GM21786 (cell line): ENCODE measurements around the gene SREK1.
"Not testable (repeated sequence)": the region's sequence is repeated elsewhere in the genome, so short reads cannot be mapped to it uniquely, and the experiment has no call there.

Source experiments
- ATAC-seq: cut with Tn5 transposase; IDR thresholded peaks from one replicate; pipeline ENCODE4 v1.9.1; 2021; ENCODE audit not compliant: unreplicated experiment

SREK1 gene, protein sequence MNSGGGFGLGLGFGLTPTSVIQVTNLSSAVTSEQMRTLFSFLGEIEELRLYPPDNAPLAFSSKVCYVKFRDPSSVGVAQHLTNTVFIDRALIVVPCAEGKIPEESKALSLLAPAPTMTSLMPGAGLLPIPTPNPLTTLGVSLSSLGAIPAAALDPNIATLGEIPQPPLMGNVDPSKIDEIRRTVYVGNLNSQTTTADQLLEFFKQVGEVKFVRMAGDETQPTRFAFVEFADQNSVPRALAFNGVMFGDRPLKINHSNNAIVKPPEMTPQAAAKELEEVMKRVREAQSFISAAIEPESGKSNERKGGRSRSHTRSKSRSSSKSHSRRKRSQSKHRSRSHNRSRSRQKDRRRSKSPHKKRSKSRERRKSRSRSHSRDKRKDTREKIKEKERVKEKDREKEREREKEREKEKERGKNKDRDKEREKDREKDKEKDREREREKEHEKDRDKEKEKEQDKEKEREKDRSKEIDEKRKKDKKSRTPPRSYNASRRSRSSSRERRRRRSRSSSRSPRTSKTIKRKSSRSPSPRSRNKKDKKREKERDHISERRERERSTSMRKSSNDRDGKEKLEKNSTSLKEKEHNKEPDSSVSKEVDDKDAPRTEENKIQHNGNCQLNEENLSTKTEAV

DNA sequence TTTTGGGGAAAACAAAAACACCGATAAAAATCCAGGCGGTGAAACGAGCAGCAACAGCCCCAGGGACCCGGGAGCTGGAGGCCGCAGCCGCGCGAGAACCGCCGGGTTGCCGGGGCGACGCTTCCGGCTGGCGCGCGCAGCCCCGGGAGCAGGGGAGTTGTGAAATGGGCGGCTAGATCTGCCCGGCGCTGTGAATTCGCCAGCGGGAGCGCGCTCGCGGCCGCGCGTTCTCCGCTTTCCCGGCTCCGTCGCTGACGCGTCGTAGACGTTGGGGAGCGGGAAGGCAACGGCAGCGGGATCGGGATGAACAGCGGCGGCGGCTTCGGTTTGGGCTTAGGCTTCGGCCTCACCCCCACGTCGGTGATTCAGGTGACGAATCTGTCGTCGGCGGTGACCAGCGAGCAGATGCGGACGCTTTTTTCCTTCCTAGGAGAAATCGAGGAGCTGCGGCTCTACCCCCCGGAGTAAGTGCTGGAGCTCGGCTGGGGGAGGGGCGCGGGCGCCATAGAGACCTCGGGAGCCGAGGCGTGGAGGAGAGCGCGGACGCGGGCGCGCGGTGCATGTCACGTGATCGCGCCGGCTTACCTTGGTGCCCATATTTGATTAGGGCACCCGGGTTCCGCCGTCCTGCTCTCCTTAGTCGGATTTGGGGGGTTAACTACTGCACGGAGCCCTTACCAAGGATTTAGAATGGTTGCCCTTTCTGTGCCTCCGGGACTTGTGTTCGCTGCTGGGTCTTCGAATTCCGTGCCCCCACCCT lies at the start of gene SREK1:
Gene SREK1 (plus strand): TSS at position 227 of the 760 bp plus-strand sequence. CDS start 77 bp downstream, at position 304.
- peak; percentile 88 for ATAC-seq

DNA sequence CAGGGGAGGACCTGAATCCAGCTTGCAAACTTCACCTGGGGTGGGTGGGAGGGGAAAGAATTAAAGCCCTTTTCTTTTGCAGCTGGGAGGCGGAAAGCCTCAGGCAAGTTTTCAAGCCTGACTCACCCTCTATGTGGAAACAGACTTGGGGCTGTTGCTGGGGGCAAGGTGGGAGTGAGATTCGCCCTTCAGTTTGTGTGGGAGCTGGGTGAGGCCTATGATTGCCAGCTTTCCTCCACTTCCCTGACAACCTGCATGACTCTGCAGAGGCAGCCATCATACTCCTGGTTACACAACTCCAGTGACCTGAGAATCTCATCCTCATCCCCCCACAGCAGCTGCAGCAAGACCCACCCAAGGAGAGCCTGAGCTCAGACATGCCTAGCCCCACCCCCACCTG lies 43.2 kb upstream of the SREK1 start:
- ATAC-seq = no peak

DNA sequence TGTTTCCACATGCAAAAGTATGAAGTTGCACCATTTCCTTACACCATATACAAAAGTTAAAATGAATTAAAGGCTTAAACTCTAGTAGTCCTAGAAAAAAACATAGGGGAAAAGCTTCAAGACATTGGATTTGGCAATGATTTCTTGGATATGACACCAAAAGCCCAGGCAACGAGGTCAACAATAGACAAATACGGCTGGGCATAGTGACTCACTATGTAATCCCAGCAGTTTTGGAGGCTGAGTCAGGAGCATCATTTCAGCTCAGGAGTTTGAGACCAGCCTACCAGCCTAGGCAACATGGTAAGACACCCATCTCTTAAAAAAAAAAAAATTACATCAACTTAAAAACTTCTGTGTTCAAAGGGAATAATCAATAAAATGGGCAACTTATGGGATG lies 30.9 kb upstream of the SREK1 start:
- no peak for ATAC-seq

DNA sequence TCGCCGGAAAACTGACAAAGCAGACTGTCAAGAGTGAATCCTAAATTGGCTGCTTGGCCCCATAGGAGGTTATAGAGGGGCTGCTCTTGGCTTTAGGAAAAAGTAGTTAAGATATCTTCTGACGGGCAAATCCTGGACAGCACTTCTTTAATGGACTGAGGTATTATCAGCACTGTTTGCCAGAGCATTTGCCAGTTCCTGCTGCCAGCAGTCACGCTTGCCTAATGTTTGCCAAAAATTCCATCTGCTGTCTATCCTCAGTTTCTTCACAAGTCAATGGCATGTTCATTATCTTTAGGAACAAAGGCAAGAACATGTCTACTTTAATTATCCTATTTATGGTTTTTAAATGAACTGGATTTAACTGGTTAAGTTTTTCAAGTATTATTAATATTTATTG lies 25.8 kb upstream of the SREK1 start:
- ATAC-seq = no peak

DNA sequence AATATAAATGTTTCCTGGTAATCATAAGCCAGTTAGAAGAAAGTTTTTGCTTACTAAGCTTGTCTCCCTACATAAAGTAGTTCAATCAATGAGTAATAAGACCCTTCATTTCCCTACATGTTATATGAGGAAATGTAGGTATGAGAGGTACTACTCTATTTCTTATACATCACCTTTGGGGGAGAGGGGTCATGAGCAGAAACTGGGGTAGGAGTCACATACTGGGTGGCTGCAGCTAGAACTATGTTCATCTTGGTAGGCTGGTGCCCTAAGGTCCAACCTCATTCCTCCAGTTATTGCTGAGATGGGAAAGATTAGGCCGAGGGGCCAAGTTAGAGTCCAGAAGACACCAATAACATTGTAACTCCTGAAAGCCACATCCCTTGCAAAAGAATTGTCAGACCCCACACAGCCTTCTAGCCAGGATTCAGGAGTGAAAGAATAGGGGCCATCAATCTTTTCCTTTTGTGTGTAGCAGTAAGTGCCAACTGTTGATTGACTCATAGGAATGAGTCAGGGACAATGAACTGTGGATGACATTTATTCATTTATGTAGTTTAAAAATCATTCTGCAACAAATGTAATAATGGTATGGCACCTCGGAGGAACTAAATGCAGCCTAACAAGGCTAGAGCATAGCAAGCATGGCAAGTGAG lies 21.6 kb upstream of the SREK1 start:
- no peak for ATAC-seq

DNA sequence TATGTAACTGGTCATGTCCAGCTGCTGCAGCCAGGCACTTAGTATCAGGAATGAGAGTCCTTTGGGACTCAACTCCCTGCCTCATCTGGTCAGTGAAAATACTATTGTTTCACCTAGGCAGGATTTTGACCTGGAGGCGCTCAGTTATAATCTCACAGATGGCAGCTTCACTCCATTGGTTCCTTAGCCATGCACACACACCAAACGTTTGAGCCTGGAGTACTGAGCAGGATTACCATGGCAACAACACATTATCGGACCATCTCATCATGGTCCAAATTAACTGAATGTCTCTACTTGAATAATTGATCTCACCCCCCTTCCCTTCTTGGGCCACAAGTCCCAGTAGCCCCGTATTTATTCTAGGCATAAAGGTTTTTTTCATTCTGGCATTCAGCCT lies 15.0 kb upstream of the SREK1 start:
- no peak for ATAC-seq

DNA sequence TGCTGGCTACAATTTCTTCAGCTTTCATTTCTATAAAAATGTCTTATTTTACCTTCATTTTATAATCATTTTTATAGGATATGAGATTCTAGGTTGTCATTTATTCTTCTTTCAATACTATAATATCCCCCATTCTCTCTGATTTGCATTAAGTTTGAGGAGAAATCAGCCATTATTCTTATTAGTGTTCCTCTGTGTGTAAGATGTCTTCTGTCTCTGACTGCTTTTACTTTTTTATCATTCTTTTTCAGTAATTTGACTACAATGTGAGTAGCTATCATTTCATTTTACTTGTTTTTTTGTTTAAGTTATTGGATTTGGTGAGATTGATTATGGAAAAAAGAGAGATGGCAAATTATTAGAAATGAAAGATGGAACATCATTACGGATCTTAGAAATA lies 13.6 kb upstream of the SREK1 start:
- no peak for ATAC-seq

DNA sequence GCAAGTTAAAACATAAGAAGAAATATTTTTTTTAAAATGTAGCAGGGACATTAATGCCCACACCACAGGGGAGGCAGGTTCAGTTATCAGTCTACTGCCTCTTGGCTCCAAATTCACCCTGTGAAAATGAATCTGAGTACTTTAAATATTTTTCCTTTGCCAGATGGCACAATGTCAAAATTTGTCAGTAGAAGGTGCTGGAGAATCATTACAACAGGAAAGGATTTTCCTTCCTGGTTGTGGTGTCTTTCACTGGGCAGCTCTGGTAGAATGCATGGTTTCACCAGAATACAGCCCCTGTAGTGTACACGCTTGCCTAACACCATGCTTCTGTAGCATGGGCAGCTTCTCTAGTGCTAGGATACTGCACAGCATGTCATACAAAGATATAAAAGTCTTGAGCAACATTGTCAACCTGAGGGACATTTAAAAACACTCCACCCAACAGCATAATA lies 9.7 kb upstream of the SREK1 start:
- ATAC-seq = no peak

DNA sequence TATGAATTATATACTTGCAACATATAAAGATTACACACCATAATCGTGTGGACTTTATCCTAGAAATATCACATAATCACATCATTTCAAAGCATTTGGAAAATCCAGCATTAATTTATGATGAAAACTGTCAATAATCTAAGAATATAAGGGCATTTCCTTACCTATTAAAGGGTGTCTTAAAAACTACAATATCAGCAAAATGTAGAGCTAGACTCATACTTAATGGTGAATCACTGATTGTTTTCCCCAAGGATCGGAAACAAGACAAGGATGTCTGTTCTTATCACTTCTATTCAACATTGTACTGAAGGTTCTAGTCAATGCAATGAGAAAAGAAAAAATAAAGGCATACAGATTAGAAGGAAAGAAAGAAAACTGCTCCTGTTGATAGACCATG lies 8.0 kb upstream of the SREK1 start:
- no peak for ATAC-seq

DNA sequence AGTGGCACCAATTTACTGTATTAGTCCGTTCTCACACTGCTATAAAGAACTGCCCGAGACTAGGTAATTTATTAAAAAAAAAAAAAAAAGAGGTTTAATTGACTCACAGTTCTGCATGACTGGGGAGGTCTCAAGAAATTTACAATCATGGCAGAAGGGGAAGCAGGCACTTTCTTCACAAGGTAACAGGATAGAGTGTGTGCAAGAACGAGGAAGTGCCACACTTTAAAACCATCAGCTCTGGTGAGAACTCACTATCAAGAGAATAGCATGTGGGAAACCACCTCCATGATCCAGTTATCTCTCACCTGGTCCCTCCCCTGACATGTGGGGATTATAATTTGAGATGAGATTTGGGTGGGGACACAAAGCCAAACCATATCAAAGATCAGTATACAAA lies 7.2 kb upstream of the SREK1 start:
- not testable (repeated sequence) for ATAC-seq

DNA sequence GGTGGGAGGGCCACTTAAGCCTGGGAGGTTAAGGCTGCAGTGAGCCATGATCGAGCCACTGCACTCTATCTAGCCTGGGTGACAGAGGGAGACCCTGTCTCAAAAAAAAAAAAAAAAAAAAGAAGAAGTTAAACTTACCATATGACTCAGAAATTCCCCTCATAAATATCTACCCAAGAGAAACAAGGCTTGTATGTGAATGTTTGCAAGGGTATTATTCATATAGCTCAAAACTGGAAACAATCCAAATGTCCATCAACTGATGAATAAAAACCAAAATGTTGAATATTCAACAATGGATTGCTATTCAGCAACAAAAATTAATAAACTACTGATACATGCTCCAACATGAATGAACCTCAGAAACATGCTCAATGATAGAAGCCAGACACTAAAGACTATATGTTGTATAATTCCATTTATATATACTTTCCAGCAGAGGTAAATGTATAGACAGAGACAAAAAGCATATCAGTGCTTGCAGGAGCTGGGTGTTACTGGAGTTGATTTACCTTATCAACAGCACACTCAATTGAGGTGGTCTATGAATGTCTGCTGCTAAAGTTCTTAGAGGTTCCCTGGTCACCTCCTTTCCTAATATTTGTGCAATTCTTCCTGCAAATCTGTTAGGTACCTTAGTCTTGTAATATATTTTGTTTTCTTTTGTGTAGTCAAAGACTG lies 5.3 kb upstream of the SREK1 start:
- peak; percentile 57 for ATAC-seq

DNA sequence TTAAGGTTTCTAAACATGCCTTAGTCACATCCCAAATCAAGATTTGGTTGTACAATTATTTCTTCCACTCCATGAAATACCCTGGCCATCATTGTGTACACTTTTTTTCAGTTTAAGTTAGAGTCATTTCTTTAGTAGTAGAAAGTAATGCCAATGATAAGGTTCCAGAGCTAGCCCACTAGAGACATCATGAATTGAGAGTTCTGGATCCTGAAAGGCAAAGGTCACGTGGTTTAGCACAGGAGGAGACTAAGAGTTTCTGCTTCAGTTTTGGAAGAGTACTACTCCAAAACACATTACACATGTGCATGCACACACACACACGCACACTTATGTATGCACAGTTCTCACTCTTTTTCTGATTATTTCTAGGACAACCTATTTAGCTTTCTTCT lies 4.8 kb upstream of the SREK1 start:
- ATAC-seq = no peak

DNA sequence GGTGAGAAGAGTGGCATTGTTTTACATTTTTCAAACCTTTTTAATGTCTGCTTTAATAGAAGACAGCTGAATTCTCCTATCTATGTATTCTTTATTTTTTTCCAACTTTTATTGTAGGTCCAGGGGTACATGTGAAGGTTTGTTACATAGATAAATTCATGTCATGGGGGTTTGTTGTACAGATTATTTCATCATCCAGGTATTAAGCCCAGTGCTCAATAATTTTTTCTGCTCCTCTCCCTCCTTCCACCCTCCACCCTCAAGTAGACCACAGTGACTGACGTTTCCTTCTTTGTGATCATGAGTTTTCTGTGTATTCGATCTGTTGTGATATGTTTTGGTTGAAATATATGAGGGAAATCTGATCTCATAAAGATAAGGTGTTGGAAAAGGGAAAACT lies 1.7 kb upstream of the SREK1 start:
- ATAC-seq = no peak

DNA sequence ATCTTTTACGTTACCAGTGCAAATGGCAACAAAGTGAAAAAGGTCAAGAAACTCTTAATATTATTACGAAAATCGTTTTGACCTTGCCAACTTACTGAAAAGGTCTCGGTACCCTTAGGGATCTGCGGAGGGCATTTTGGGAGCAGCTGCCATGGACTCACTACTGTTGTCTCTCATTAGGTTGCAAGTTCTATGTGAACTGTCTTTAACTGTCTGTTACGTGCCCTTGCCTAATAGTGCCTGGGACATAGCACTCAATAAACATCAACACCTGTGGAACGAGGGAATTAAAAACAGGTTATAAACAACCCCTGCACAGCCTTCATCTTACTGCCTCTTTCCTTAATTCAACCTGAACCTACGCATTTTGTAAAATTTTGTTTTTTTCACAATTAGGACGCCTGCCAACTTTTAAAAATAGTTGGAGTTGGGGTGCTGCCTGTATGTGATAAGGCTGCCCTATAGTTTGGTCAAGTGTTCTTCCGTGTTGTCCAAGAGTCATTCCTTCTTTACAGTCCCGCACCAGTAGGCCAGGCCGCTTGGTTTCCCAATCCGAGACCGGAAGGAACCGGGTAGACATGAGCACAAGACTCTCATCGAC lies 527 bp upstream of the SREK1 start:
- ATAC-seq = peak; percentile 15

DNA sequence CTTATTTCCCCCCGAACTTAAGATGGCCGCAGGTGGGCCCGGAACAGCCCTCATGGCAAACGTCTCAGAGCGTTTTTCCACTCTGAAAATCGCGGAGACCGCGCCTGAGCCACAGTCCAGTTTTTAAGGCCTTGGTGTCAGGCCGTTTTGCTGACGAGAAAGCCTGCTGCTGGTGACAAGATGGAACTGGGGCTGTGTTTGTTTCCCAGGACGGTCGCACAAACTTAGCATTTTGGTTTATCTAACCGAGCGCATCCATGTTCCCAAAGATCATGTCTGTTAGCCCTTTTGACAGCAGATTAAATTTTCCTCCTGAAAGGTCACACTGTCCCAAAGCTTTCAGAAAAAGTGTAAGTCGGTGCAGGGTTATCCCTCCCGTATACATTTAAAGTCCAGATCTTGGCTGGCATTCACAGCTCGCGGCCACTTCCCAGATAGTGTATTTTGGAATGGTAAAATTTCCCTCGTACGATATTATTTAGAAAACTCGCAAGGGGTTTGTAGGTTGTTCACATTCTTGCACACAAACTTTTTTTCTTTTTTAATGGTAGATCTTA lies 812 bp downstream of the SREK1 start:
- peak; percentile 48 for ATAC-seq

DNA sequence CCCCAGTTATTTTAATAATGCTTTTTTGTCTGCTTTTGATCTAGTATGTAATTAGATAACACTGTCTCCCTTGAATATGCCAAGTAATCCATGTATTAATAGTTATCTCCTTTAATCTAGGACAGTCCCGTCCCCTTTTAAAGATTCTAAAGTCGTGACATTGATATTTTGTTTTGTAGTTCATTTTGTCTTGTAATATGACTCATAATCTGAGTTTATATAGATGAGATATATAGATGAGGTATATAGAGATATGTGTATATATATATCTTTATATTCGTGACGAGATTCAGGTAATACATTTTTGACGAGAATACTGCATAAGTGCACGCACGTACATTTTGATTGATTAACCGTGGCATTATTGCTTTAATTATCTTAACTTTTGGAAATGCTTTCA lies 1.6 kb downstream of the SREK1 start:
- no peak for ATAC-seq

DNA sequence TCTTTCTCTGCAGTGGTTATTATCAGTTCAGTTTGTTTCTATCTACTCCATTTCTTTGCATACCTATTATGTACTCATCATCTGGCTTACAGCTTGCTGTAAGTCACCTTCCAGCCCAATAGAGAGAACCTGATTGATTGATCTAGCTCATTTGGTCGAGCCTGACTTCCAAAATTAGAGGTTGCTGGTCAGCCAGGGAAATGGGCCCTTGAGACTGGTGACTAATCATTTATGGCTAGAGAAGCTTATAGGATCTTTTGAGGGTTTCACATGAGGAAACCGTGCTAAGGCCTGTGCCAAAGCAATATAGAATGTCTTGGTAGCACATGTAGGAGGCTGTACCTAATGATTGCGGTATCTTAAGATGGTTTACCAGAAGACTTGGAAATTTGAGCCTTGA lies 5.8 kb downstream of the SREK1 start:
- ATAC-seq = no peak

DNA sequence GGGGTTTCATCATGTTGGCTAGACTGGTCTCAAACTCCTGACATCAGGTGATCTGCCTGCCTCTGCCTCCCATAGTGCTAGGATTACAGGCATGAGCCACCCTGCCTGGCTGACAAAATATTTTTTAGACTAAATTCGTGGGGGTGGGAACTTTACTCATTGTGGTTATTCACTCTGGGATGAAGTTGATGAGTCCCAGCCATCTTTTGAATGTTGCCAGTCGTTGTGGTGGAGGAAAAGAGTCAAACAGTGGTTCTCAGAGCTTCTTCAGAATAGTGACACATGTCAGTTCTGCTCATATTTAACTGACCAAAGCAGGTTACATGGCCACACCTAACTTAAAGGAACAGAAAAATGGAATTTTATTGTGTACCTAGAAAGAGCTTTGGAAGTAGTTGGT lies 6.9 kb downstream of the SREK1 start:
- ATAC-seq = no peak

DNA sequence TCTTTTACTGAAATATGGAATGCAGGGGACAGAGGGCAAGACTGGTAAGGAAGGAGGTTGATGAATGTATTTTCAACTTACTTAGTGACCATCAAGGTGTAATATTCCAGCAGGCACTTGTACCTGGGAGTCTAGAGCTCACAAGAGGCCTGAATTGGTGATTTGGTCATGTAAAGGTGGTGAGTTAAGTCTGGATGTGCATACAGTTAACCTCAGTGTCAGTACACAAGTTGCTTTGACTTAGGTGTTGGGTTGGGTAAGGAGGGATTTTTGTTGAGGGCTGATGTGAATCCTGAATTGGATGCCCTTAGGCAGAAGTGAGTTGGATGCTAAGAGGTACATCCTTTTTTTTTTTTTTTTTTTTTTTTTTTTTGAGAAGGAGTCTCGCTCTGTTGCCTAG lies 7.4 kb downstream of the SREK1 start:
- no peak for ATAC-seq

DNA sequence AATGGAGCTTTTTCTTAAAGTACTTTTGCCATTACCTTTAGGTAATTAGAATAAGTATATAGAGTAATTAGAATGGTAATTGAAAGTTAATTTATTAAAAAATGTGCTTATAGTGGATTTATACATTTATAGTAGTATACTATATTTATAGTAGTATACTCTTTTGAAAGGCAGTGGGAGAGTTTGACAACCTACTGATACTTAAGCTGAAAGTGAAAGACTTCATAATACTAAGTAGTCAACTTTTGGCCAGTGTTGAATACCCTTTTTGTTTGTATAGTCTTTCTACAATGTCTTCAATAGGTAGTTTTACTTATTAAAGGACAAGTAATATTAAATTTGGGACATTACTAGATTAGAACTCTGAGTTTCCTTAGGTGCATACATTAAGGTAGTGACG lies 12.9 kb downstream of the SREK1 start:
- no peak for ATAC-seq
